Skeletal muscle tissue (tissue), 4 donors: ENCODE measurements around the gene THSD4. TPM values are rescaled to one million over a fixed set of nuclear protein-coding genes. Genes with fewer than 3 reads are reported as not detected.

Experiments
- H3K27ac ChIP-seq: one replicate; pipeline ENCODE4 v1.7.0; 2013; ENCODE audit warnings: mild to moderate bottlenecking, low read depth, low read length, inconsistent platforms
- H3K27me3 ChIP-seq, 3 donors: one replicate each; pipeline ENCODE4 v1.7.0; 2013; ENCODE audit warnings: low read length in 3 of 3; ENCODE audit not compliant: control insufficient read depth in 3 of 3, insufficient read depth in 3 of 3
- H3K36me3 ChIP-seq, 3 donors: one replicate each; pipeline ENCODE4 v1.7.0; 2013; ENCODE audit warnings: low read length in 3 of 3; ENCODE audit not compliant: control insufficient read depth in 3 of 3, insufficient read depth in 3 of 3
- H3K4me1 ChIP-seq, 3 donors: one replicate each; pipeline ENCODE4 v1.7.0; 2013; ENCODE audit warnings: low read length in 3 of 3, mild to moderate bottlenecking in 3 of 3; ENCODE audit not compliant: control insufficient read depth in 3 of 3, insufficient read depth in 3 of 3
- H3K4me3 ChIP-seq, 3 donors: one replicate each; pipeline ENCODE4 v1.7.0; 2013; ENCODE audit warnings: low read length in 3 of 3
- H3K9ac ChIP-seq, 3 donors: one replicate each; pipeline ENCODE4 v1.7.0; 2013; ENCODE audit warnings: low read length in 3 of 3, mild to moderate bottlenecking in 3 of 3, moderate library complexity in 2 of 3, low read depth in 1 of 3
- H3K9me3 ChIP-seq, 3 donors: one replicate each; pipeline ENCODE4 v1.7.0; 2013; ENCODE audit warnings: low read length in 3 of 3; ENCODE audit not compliant: control insufficient read depth in 3 of 3
- total RNA-seq: library from RNA; depleted of rRNA; stranded (reverse); fragments of >200 nt; gene quantifications from one replicate; pipeline ENCODE4 v1.2.3, GENCODE V29; 2014
- donor health status: Osteomylitis.

THSD4 gene
- total RNA-seq, 1 donor from 2014 or later: 15.7 TPM

DNA sequence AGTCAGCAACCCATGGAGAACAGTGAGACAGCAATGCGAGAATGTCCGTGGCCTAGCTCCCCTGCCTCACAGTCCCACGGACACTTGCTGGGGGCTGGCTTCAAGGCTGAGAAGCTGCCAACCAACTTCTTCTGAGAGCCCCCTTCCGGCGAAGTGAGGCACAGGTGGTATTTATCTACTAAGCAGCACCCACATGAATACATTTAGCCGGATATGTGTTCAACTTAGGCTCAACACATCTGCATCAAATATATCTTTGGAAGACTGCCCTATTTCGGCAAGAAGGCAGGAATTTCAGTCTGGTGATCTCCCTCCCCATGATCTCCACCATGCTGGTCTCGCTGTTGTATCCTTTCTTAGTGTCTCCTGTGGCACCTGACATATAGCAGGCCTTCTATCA, 354.1 kb downstream of the THSD4 start:
- Histone ChIP-seq H3K36me3 (no peaks in the 10 kb centered on the region), H3K27ac (no peak overlapping the region), H3K4me3 (no peak overlapping the region), H3K9me3 (no peaks in the 10 kb centered on the region), H3K4me1 (no peaks in the 10 kb centered on the region), H3K9ac (no peak overlapping the region), H3K27me3 (no peaks in the 10 kb centered on the region)

DNA sequence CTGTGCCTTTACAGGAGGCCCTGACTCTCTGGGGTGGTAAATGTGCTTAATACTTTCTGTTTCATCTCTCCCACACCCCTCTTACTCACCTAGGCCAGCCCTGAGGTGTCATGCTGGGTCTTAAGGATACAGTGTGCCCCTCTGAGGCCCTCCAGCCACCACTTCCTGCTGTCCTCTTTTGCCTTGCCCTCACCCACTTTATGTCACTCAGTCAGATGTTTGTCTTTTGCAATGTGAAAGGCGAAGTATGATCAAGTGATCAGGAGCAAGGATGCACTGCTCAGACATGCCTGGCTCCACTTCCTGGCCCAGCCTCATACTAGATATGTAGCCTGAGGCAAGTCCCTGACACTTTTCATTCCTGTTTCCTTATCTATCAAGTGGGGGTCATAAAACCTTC, 356.1 kb downstream of the THSD4 start:
- Histone ChIP-seq H3K36me3 (no peaks in the 10 kb centered on the region), H3K4me1 (no peaks in the 10 kb centered on the region), H3K27ac (no peak overlapping the region), H3K9ac (no peak overlapping the region), H3K9me3 (no peaks in the 10 kb centered on the region), H3K27me3 (no peaks in the 10 kb centered on the region), H3K4me3 (no peak overlapping the region)

DNA sequence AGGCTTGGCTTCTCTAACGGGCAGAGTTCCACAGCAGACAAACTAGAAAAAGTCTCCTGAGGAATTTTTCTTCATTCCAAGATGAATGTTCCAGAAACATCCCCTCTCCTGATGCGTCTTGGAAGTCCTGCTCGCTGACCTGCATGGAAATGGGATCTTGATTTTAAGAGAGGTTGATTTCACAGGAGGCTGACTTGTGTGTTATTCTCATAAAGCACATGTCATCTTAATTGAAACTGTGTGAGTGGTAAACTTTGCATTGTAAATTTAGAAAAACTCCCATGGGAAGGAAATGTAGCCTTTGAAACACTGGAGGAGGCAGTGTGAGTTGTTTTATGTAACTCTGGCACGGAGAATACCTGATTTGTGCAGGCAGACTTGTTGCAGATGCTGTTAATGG, 357.3 kb downstream of the THSD4 start:
- no peak overlapping the region for H3K9ac ChIP-seq
- no peaks in the 10 kb centered on the region for H3K4me1 ChIP-seq
- H3K27ac ChIP-seq: no peak overlapping the region
- H3K36me3 ChIP-seq: no peaks in the 10 kb centered on the region
- H3K9me3 ChIP-seq: no peaks in the 10 kb centered on the region
- H3K4me3 ChIP-seq: no peak overlapping the region
- H3K27me3 ChIP-seq: no peaks in the 10 kb centered on the region

DNA sequence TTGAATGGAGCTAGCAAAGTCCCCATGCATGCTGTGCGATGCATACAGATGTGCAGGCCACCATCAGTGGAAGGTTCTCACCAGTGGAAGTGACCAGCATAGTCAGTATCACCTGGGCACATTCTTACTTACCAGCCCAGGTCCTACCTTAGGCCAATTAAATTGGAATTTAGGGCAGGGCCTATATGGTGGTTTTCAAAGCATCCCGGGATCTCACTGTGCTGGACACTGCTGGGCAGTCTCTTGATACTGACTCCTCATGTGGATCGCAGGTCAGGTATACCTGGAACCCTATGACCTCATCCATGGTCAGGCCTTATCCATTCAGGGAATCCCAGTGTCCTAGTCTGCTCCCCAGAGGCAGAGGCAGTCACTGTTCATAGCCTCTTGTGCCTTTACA, 358.5 kb downstream of the THSD4 start:
- Histone ChIP-seq H3K27ac (no peak overlapping the region), H3K9ac (no peak overlapping the region), H3K9me3 (no peaks in the 10 kb centered on the region), H3K4me1 (no peaks in the 10 kb centered on the region), H3K4me3 (no peak overlapping the region), H3K36me3 (no peaks in the 10 kb centered on the region), H3K27me3 (no peaks in the 10 kb centered on the region)

DNA sequence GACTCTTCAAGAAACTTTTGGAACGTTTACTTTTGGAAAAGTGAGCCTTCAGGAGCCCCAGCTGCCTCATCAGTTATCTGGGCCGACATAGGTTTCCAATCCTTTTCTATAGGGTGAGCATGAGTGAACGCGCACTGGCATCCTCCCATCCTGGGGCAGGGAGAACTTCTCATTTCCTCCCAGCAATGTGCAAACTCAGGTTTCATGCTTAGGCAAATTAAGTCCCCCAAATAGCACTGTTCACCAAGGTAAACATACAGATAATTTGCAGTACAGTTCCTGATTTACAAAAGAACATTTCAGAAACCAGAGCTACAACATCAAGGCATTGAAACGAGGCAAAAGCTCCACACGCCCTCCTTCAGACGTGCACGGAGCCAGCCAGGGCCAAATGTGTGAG, 361.6 kb downstream of the THSD4 start:
- Histone ChIP-seq H3K4me1 (no peaks in the 10 kb centered on the region), H3K27ac (no peak overlapping the region), H3K9me3 (no peaks in the 10 kb centered on the region), H3K9ac (no peak overlapping the region), H3K27me3 (no peaks in the 10 kb centered on the region), H3K36me3 (no peaks in the 10 kb centered on the region), H3K4me3 (no peak overlapping the region)

DNA sequence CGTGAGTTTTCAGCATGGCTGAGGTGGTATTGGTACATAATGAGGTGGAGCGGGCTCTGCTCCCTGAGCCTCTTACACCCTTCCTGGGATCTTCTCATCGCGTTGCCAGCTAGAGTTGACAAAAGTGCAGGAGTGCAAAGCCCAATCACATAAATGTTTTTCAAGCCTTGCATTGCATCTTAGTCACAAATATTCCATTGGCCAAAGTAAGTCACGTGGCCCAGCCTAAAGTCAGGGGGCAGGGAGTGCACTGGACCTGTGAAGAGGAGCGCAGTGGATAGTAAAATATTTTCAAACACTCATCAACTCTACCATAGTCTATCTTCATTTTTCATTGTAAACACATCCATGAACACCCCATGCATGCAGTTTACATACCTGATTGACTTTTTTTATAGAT, 365.3 kb downstream of the THSD4 start:
- H3K9me3 ChIP-seq: no peaks in the 10 kb centered on the region
- H3K36me3 ChIP-seq: no peaks in the 10 kb centered on the region
- H3K27me3 ChIP-seq: no peaks in the 10 kb centered on the region
- H3K4me3 ChIP-seq: no peak overlapping the region
- H3K9ac ChIP-seq: no peak overlapping the region
- H3K27ac ChIP-seq: no peak overlapping the region
- H3K4me1 ChIP-seq: no peaks in the 10 kb centered on the region

DNA sequence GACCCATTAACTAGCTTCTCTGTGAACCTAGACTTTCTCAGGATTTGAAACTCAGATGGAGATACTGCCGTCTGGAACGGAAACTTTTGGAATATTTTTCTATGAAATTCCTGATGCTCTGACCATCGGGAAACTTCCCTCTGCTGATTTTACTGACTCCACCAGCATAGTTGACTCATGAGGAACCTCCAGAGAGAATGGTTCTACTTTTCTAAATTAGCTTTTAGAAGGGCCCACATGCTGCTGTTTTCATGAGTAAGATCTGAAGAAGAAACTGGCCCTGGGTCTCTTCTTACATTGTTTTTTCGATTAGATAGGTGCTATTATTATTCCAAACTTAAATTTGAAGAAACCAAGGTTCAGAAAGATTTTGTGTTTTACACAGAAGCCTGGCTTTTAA, 368.8 kb downstream of the THSD4 start:
- Histone ChIP-seq H3K27me3 (no peaks in the 10 kb centered on the region), H3K9me3 (no peaks in the 10 kb centered on the region), H3K36me3 (no peaks in the 10 kb centered on the region), H3K27ac (no peak overlapping the region), H3K9ac (no peak overlapping the region), H3K4me1 (no peaks in the 10 kb centered on the region), H3K4me3 (no peak overlapping the region)

DNA sequence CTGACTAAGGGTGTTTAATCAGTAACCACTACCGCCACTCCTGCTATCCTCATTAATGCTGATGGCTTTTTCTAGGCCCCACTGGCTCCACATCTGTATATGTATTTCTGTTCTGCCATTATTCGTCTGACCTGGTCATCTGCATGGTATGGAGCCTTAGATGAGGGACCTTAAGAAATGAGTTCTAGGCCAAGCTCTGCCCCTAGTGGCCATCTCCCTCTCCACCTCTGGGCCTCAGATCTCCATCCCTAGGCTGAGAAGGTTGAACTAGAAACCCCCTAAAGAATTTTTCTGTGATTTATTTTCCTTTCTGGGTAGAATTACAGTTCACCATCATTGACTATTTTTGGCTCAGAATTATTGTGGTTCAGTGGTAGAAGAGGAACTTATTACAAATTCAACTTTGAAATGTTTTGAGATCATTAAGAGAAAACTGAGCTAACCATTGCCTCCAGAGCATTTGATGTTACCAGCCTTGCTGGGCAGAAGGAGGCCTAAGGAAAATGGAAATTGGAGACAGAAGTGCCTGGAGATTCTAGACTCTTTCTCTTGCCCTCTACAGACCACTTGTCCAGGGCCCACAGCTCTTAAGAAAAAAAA, 369.9 kb downstream of the THSD4 start:
- Histone ChIP-seq H3K4me3 (no peak overlapping the region), H3K9ac (no peak overlapping the region), H3K27me3 (no peaks in the 10 kb centered on the region), H3K4me1 (no peaks in the 10 kb centered on the region), H3K9me3 (no peaks in the 10 kb centered on the region), H3K36me3 (no peaks in the 10 kb centered on the region), H3K27ac (no peak overlapping the region)

DNA sequence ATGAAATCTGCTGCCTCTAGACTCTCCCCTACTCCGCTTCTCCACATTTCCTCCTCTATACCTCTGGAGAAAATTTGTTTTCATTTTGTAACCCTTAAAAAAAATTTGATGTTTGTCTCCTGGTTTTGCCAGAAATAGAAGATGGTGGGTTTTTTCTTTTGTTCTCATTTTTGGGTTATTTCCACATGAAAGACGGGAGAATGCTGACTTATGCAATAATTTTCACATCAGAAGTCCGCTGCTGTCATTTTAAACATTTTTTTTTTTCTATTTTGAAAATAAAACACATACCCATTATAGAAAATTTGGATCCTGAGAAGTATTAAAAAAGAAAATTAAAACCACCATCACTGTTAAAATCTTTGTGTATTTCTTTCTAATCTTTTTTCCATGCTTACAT, 374.3 kb downstream of the THSD4 start:
- Histone ChIP-seq H3K4me1 (no peaks in the 10 kb centered on the region), H3K4me3 (no peak overlapping the region), H3K27ac (no peak overlapping the region), H3K9me3 (no peaks in the 10 kb centered on the region), H3K36me3 (no peaks in the 10 kb centered on the region), H3K27me3 (no peaks in the 10 kb centered on the region), H3K9ac (no peak overlapping the region)

DNA sequence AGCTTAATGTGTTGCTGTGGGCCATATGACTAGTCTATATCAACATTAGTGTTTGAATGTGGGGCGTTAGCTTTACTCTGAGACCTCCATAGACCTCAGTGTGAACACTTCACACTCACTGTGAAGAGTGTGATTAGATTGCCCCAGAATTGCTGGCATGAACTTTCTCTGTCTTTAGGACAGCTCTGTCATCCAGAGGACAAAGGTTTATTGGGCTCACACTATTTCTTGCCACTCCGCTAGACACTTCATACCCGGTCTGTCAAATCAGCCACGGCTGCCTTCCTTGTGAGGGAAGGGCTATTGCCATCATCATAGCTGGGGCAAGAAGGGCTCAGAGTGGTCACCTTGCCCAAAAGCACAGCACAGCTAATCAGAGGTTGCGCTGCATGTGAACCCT, 378.3 kb downstream of the THSD4 start:
- Histone ChIP-seq H3K9me3 (no peaks in the 10 kb centered on the region), H3K4me3 (no peak overlapping the region), H3K9ac (no peak overlapping the region), H3K27ac (no peak overlapping the region), H3K36me3 (no peaks in the 10 kb centered on the region), H3K4me1 (peaks cover 5 to 17% (median 12%) of the 10 kb centered on the region in 3 donors), H3K27me3 (no peaks in the 10 kb centered on the region)
